Measurements from ENCODE around the gene TIMP3. TPM values are rescaled to one million over a fixed set of nuclear protein-coding genes. Genes with fewer than 3 reads are reported as not detected.

Gene TIMP3
- polyA plus RNA-seq, 3 donors, result not detected

DNA sequence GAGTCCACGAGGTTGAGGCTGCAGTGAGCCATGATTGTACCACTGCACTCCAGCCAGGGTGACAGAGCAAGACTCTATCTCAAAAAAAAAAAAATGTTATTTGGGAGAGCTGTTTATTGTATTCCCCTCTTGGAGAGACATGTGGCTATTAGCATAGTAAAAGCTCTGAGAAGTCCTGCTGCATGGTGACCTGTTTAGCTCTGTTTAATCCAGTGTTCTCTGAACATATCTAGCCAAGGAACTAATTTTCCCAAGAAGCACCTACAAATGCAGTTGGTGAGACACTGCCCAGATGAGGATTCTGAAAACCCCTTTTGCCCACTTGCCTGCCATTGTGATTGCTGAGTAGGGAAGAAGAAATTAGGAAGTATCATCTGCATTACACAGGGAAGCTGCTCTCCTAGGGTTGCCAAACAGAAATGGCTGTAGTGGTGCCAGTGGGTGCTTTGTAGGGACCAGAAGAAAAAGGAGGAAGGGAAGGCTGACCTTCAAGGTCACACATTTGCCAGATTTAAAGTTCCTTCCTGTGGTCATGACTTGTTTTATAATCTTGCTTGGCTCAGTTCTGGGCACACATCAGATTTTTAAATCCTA, 15.7 kb downstream of the TIMP3 start:
- no peak for DNase-seq
- Mint-ChIP-seq H3K36me3 (no peaks in the 10 kb centered on the region), H3K4me1 (peaks cover 10% of the 10 kb centered on the region), H3K9me3 (no peaks in the 10 kb centered on the region), H3K4me3 (no peak overlapping the region), H3K27ac (no peak overlapping the region), H3K27me3 (ENCODE audit: low read depth in 3 of 3) (peaks cover 0 to 4% (median 2%) of the 10 kb centered on the region in 3 donors)
- H3K79me2 ChIP-seq (ENCODE audit: insufficient read depth, low read length), result no peaks in the 10 kb centered on the region
- no peaks in the 10 kb centered on the region for H3K27me3 ChIP-seq (ENCODE audit: control insufficient read depth in 2 of 2, insufficient read depth in 2 of 2, low read length in 2 of 2)
- TF ChIP-seq, protein P1, sequence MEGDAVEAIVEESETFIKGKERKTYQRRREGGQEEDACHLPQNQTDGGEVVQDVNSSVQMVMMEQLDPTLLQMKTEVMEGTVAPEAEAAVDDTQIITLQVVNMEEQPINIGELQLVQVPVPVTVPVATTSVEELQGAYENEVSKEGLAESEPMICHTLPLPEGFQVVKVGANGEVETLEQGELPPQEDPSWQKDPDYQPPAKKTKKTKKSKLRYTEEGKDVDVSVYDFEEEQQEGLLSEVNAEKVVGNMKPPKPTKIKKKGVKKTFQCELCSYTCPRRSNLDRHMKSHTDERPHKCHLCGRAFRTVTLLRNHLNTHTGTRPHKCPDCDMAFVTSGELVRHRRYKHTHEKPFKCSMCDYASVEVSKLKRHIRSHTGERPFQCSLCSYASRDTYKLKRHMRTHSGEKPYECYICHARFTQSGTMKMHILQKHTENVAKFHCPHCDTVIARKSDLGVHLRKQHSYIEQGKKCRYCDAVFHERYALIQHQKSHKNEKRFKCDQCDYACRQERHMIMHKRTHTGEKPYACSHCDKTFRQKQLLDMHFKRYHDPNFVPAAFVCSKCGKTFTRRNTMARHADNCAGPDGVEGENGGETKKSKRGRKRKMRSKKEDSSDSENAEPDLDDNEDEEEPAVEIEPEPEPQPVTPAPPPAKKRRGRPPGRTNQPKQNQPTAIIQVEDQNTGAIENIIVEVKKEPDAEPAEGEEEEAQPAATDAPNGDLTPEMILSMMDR (IDR thresholded peaks at IDR 0.05), result no peak
- no peaks in the 10 kb centered on the region for H3K9me3 ChIP-seq (replicated peaks in 1 of 2; ENCODE audit: control insufficient read depth in 1 of 2, insufficient read depth in 1 of 2, low read length in 2 of 2)
- H3K36me3 ChIP-seq (replicated peaks in 1 of 2; ENCODE audit: control insufficient read depth in 1 of 2, insufficient read depth in 2 of 2, low read length in 2 of 2), result no peaks in the 10 kb centered on the region
- no peak overlapping the region for H3K4me3 ChIP-seq (replicated peaks in 1 of 3; ENCODE audit: low read depth in 2 of 3, low read length in 3 of 3)
- H4K20me1 ChIP-seq (ENCODE audit: insufficient read depth, low read length), result no peaks in the 10 kb centered on the region
- no peak overlapping the region for H3K4me2 ChIP-seq (replicated peaks; ENCODE audit: extremely low read depth, low read length, poor library complexity, severe bottlenecking)
- H2AFZ ChIP-seq (ENCODE audit: insufficient read depth, low read depth, low read length, poor library complexity, severe bottlenecking), result no peak overlapping the region
- no peak overlapping the region for H3K9ac ChIP-seq (ENCODE audit: insufficient read depth, low read length, poor library complexity, severe bottlenecking)
- 100% methylated on average over 1 of the region's 1 CpG for WGBS (ENCODE audit: insufficient coverage)
- no peak overlapping the region for H3K27ac ChIP-seq (ENCODE audit: low read depth in 1 of 2, low read length in 2 of 2)
- intact Hi-C loops (cut with micrococcal nuclease), result no loop called here
- peaks cover 0 to 4% of the 10 kb centered on the region in 2 donors for H3K4me1 ChIP-seq (ENCODE audit: control insufficient read depth in 1 of 2, insufficient read depth in 2 of 2, low read length in 2 of 2)

DNA sequence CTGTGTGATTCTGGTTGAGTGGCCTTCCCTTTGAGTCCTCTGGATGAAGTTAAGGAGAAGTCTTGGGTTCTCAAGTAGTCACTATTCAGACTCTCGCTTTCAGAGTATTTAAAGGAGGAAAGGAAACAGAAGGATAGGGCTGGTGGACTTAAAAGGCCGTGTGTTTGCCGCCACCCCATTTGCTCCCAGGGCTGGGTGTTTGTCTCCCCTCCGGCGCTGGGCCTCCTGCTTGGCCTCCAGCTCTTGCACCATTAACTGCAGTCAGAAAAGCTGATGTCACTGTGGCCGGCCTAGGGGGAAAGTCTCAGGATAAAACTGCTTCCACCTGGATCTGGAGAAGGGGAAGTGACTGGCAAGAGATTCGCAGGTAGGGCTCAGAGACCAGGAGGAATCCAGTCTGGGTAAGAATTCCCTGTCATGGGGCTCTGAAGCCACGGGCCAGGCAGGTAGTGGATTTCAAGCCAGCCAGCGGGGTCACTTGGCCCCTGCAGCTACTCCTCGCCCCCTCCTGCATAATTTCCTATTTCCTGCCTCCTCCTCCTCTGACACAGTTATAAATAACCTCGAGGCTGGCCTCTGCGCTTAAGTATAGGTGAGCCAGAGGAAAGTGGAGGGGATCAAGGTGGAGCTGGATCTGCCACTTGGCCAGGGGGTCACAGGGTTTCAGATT, 17.1 kb downstream of the TIMP3 start:
- Histone ChIP-seq H3K4me3 (replicated peaks in 1 of 3; ENCODE audit: low read depth in 2 of 3, low read length in 3 of 3) (no peak overlapping the region), H3K27me3 (ENCODE audit: control insufficient read depth in 2 of 2, insufficient read depth in 2 of 2, low read length in 2 of 2) (no peaks in the 10 kb centered on the region), H3K79me2 (ENCODE audit: insufficient read depth, low read length) (no peaks in the 10 kb centered on the region), H3K9me3 (replicated peaks in 1 of 2; ENCODE audit: control insufficient read depth in 1 of 2, insufficient read depth in 1 of 2, low read length in 2 of 2) (no peaks in the 10 kb centered on the region), H3K4me2 (replicated peaks; ENCODE audit: extremely low read depth, low read length, poor library complexity, severe bottlenecking) (no peak overlapping the region), H3K36me3 (replicated peaks in 1 of 2; ENCODE audit: control insufficient read depth in 1 of 2, insufficient read depth in 2 of 2, low read length in 2 of 2) (no peaks in the 10 kb centered on the region), H3K4me1 (ENCODE audit: control insufficient read depth in 1 of 2, insufficient read depth in 2 of 2, low read length in 2 of 2) (peaks cover 0 to 4% of the 10 kb centered on the region in 2 donors), H3K27ac (ENCODE audit: low read depth in 1 of 2, low read length in 2 of 2) (no peak overlapping the region), H4K20me1 (ENCODE audit: insufficient read depth, low read length) (no peaks in the 10 kb centered on the region), H3K9ac (ENCODE audit: insufficient read depth, low read length, poor library complexity, severe bottlenecking) (no peak overlapping the region), H2AFZ (ENCODE audit: insufficient read depth, low read depth, low read length, poor library complexity, severe bottlenecking) (no peak overlapping the region)
- intact Hi-C loops (cut with micrococcal nuclease), result no loop called here
- WGBS (ENCODE audit: insufficient coverage), result 100% methylated on average over 4 of the region's 12 CpGs
- Mint-ChIP-seq H3K36me3 (no peaks in the 10 kb centered on the region), H3K27me3 (ENCODE audit: low read depth in 3 of 3) (peaks cover 0 to 2% (median 2%) of the 10 kb centered on the region in 3 donors), H3K4me1 (peaks cover 12% of the 10 kb centered on the region), H3K9me3 (no peaks in the 10 kb centered on the region), H3K4me3 (no peak overlapping the region), H3K27ac (no peak overlapping the region)
- TF ChIP-seq, protein P1 (IDR thresholded peaks at IDR 0.05), result no peak
- DNase-seq, result no peak
